Measurements from ENCODE around the gene PRLHR.

PRLHR gene

DNA sequence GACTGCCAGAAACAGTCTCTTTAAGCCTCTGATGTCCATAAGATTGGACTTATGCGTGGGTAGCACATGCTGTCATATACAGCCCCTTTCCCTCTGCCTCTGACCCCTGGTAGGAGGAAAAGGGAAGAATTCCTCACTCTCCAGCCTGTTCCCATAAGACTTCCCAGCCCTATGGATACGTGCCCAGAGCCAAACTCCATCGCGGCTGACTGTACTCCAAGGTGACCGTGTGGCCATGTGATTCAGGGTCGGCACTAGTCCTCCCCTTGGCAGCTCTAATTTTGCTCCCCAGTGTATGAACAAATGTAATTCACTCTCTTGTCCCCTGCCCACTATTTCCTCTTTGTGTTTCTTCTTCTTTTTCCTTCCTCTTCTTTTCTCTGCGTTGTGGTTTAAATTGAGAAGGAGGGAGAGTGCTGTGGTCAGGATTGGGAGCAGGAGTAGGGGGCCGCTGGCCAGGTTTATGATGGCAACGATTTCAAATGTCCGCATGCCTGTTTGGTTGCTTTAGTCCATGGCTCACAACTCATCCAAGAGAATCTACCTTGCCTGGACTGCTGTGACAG lies 43.8 kb downstream of the PRLHR start:
- DNase-seq, result no peak

DNA sequence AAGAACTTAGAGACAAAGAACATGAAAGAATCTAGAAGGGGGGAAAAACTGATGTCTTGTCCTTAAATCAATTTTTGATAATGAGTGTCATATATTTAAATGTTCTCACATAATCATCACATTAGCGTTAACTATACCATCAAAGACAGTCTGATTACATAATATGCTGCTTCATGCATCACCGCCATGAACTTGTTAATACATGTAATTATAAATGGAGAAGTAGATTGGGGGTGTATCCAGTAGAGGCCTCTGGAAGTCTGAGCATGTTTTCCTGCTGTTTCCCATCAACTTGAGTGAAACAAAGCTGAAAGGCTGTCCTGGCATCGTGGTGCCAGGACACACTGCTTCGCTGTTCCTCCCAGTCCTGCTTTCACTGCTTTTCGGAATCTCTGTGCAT lies 48.2 kb downstream of the PRLHR start:
- no peak for DNase-seq

DNA sequence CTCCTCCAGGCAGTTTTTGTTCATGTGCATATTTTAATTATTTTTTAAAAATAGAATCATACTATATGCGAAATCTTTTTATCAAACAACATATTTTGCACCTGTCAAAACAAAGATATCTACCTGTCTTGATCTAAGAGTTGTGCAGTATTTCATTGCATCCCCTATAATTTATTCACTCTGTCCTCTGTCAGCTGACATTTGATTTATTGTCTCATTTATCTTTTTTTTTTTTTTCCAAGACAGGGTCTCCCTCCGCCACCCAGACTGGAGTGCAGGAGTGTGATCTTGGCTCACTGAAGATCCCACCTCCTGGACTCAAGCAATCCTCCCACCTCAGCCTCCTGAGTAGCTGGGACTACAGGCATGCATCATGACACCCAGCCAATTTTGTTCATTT lies 49.0 kb downstream of the PRLHR start:
- no peak for DNase-seq

DNA sequence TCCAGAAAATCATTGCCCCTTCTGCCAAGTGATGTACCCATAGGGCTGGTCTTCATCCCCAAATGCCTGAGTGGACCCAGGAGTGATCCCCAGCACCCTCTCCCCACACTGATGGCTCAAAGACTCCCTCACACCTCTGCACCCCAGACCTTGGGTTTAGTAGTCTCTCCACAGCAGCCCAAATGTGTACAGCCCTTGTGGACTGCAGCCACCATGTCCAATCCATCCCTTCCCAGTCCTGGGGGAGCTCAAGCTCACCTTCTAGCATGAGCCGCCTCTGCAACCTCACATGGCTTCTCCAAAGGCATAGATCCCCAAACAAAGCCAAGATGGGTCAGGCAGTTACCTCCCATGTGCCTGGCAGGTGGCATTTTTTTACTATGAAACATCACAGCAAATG lies 50.1 kb downstream of the PRLHR start:
- DNase-seq, result no peak

DNA sequence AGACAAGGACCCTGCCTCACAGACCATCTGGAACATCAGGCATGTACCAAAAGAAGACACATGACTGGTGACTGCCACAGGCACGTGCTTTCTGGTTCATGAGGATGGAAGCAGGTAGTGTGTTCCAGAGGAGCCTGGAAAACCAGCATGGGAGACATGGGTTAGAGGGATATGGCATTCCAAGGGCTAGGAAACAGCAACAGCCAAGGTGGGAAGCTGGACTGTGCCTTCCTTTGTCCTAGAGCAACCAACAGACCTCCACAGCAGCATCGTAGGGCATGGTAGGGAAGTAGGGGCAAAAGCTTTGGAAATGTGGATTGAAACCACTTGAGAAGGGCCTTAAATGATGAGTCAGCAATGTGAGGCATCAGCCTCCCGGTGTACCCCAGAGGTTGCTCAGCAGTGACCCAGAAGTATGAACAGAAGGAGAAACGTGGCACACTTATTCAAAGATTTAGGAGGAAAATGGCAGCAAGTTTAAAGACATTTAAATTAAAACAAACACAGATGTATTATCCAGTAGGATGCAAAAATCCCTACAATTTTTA lies 51.0 kb downstream of the PRLHR start:
- no peak for DNase-seq

DNA sequence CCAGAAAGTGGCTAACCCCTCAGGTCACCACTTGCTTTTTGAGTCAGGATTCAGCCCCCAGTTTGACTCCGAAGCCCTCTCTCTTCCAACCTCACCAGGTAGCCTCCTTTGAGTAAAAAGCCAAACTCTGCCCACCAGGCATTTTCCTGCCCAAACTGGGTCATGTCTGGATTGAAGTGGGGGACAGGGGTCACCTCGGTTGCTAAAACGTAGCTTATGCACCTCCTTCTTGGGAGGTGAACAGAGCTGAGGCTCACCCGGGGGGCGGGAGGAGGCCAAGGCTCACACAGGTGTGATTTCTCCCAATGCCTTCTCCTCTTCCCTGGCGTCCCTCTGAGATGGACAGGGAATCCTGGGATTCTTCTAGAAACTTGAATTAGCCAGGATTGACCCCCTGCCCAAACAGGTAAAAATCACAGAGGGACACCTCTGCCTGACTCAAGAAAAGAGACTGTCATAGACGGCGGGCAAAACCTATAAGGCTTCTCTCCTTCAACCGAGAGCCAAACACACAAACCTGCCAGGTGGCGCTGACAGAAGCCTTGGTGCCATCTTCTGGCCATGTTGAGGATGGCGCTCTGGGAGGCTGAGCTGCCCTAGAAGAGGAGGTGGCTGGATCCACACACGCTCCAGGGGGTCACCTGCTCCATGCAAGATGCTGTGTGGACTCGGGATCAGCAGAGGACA lies 51.6 kb downstream of the PRLHR start:
- DNase-seq, result no peak

DNA sequence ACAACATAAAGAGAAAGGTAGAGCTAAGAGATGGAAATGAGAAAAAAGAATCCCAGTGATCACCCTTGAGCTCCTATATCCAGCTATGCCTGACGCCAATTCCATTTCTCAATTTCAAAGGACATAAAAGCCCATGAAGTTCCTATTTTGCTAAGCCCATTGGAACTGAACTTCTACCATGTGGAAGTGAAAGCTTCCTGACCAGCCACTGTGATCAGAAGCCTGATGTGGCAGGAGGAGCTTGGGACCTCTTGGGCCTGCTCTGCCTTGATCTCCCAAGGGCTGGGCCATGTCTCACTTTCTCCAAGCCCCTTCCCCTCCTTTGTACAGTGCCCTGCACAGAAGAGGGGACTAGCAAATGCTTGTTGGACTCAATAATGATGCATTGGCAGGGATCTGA lies 52.7 kb downstream of the PRLHR start:
- DNase-seq, result no peak

DNA sequence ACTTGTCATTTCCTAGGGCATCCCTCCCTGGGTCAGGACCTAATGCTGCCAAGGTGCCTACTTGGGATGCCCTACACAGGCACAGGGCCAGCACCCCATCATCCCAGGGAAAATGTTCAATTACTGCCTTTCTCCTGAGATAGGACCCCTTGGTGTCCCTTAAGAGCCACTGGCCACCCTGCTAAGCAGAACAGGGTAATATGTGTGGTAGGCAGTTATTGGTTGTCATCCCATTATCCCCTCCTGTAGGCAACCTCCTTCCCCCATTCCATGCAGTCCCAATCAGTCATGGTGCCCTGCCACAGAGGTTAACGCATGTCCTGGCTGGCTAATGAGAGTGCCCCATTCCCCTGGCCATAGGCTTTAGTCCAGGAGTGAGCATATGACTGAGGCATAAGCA lies 53.2 kb downstream of the PRLHR start:
- DNase-seq, result no peak

DNA sequence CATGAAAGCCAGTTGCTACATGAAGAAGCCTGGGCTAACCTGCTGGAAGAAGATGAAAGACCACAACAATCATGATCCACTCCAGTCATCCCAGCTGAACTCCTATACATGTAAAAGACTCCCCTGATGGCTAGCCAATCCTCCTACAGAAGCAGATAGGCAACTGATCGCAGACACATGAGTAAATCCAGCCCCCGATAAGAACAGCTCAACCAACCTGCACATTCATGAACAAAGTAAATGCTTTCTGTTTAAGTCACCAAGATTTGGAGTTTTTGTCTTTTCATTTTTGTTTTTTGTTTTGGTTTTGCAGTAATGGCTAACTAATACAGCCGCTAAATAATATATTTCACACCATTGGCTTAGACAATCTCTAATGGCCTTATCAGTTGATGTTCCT lies 53.7 kb downstream of the PRLHR start:
- DNase-seq, result no peak

Data from activated effector memory CD4-positive, alpha-beta T cell treated with Interleukin-2 at 50 U/mL for 16 hours (primary cell).